ENCODE measurements around the gene ADGRD2.

- no peak for TF ChIP-seq CTCF (IDR thresholded peaks at IDR 0.05; ENCODE audit: low read depth, low read length, missing input control)
- no peak for TF ChIP-seq SP1 (IDR thresholded peaks at IDR 0.05)
- no peak for TF ChIP-seq ATF3 (IDR thresholded peaks at IDR 0.05)
- TF ChIP-seq FOXA1 (IDR thresholded peaks at IDR 0.05) = no peak
- no peak for TF ChIP-seq GABPA (IDR thresholded peaks at IDR 0.05 in 1 of 2, conservative IDR thresholded peaks at IDR 0.05 in 1 of 2)
Observed at GRCh38 chr9:124423155-124423554, 27.1 kb upstream of the ADGRD2 start.
